GM18508 (cell line): ENCODE data around the gene FNBP1.
"Not testable (repeated sequence)": the region's sequence is repeated elsewhere in the genome, so short reads cannot be mapped to it uniquely, and the experiment has no call there.

Experiments used
- ATAC-seq: cut with Tn5 transposase; IDR thresholded peaks from one replicate; pipeline ENCODE4 v1.9.1; 2021; ENCODE audit warnings: moderate number of reproducible peaks; ENCODE audit not compliant: insufficient read depth, unreplicated experiment

The FNBP1 gene

GRCh38 chr9:129997706-129998105, 45.3 kb downstream of the FNBP1 start:
- not testable (repeated sequence) for ATAC-seq

- ATAC-seq = no peak
Observed at GRCh38 chr9:129996161-129996830, 46.7 kb downstream of the FNBP1 start.

- no peak for ATAC-seq
Observed at GRCh38 chr9:129995409-129996160, 47.4 kb downstream of the FNBP1 start.

GRCh38 chr9:129994882-129995281, 48.1 kb downstream of the FNBP1 start:
- no peak for ATAC-seq

GRCh38 chr9:129991139-129991538, 51.9 kb downstream of the FNBP1 start:
- ATAC-seq = not testable (repeated sequence)

- ATAC-seq = no peak
Observed at GRCh38 chr9:129990269-129991010, 52.5 kb downstream of the FNBP1 start.

GRCh38 chr9:129989740-129990139, 53.2 kb downstream of the FNBP1 start:
- no peak for ATAC-seq

GRCh38 chr9:129989362-129989708, 53.7 kb downstream of the FNBP1 start:
- ATAC-seq = no peak

GRCh38 chr9:129988607-129989361, 54.2 kb downstream of the FNBP1 start:
- ATAC-seq = peak; percentile 34

- no peak for ATAC-seq
Observed at GRCh38 chr9:129987941-129988340, 55.0 kb downstream of the FNBP1 start.

- no peak for ATAC-seq
Observed at GRCh38 chr9:129987047-129987446, 55.9 kb downstream of the FNBP1 start.

- not testable (repeated sequence) for ATAC-seq
Observed at GRCh38 chr9:129984589-129984988, 58.4 kb downstream of the FNBP1 start.

GRCh38 chr9:129983891-129984290, 59.1 kb downstream of the FNBP1 start:
- no peak for ATAC-seq

GRCh38 chr9:129981180-129981907, 61.6 kb downstream of the FNBP1 start:
- no peak for ATAC-seq

GRCh38 chr9:129980224-129980623, 62.8 kb downstream of the FNBP1 start:
- not testable (repeated sequence) for ATAC-seq

- ATAC-seq = no peak
Observed at GRCh38 chr9:129979071-129979745, 63.8 kb downstream of the FNBP1 start.

GRCh38 chr9:129972816-129973215, 70.2 kb downstream of the FNBP1 start:
- ATAC-seq = no peak

- no peak for ATAC-seq
Observed at GRCh38 chr9:129968690-129969485, 74.1 kb downstream of the FNBP1 start.
